ENCODE data around the gene NOTUM. TPM values are rescaled to one million over a fixed set of nuclear protein-coding genes. Genes with fewer than 3 reads are reported as not detected.
"Not testable (repeated sequence)": the region's sequence is repeated elsewhere in the genome, so short reads cannot be mapped to it uniquely, and the experiment has no call there.

NOTUM gene
- polyA plus RNA-seq, 3 donors = 1.3 to 2.1 (median 2.0) TPM

DNA sequence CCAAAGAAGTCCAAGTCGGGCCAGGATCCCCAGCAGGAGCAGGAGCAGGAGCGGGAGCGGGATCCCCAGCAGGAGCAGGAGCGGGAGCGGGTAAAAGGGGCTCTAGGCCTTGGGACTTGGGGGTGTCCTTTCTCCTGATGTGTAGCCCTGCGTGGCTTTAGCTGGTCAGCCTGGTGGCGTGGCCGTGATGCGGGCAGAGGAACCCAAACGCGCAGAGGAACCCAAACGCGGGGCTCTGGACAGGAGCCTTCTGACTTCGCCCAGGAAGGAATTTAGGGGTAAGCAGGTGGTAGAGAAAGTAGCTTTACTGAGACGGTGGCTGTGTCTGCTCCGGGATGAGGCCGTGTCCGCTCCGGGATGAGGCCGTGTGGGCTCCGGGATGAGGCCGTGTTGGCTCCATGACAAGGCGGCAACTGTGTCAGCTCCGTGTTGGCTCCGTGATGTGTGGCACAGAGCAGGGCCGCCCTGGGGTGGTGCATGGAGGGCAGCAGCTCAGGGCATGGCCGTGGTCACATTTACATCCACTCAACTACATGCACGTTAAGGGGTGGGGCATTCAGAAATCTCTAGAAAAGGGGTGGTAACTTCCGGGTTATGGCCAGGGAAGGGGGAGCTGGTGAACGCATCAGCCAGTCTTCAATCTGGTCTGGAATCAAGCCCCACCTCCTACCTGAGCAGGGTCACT, 35.9 kb upstream of the NOTUM start:
- DNase-seq (ENCODE audit: low read depth in 3 of 3, low spot score in 2 of 3) = no peak

DNA sequence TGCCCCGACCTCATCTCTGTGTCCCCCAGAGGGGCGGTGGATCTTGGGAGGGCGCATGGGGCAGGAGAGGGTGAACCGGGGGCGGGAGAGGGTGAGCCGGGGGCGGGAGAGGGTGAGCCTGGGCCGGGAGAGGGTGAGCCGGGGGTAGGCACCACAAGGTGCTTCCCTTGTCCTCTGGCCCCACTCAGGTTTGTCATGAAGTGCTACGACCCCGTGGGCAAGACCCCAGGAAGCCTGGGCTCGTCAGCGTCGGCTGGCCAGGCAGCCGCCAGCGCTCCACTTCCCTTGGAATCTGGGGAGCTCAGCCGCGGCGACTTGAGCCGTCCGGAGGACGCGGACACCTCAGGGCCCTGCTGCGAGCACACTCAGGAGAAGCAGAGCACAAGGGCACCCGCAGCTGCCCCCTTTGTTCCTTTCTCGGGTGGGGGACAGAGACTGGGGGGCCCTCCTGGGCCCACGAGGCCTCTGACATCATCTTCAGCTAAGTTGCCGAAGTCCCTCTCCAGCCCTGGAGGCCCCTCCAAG, 35.3 kb upstream of the NOTUM start:
- DNase-seq (ENCODE audit: low read depth in 3 of 3, low spot score in 2 of 3) = no peak

DNA sequence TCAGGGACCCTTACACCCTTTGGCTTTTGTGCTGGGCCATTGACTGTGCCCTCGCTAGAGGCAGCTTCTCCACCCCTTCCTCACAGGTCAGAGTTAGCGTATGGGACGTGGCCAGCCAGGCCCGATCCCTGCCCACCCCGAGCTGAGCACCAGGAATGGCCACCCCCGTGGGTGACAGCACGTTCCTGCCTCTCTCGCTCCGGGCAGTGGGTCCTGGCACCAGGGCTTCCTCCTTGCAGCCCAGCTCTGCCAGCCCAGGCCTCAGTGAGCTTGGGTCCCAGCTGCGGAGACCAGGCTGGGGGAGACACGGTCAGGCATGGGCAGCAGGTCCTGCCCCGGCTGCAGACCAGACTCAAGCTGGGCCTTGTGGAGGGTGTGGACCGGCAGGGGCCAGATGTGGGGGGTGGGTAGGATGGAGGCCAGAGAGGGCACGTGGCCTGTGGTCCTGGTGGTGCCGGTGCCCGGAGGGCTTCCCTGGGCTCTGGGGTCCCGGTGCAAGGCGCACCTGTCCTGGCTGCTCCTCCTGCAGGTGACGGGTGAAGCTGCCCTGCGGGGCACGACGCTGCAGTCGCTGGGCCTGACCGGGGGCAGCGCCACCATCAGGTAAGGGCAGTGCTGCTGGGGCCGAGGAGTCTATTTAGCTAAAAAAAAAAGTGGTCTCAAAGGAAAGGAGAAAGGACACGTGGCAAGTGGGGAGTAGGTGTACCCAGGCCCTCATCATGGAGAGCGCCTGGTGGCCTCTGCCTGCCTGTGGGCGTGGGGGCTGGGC, 34.7 kb upstream of the NOTUM start:
- DNase-seq (ENCODE audit: low read depth in 3 of 3, low spot score in 2 of 3) = no peak

DNA sequence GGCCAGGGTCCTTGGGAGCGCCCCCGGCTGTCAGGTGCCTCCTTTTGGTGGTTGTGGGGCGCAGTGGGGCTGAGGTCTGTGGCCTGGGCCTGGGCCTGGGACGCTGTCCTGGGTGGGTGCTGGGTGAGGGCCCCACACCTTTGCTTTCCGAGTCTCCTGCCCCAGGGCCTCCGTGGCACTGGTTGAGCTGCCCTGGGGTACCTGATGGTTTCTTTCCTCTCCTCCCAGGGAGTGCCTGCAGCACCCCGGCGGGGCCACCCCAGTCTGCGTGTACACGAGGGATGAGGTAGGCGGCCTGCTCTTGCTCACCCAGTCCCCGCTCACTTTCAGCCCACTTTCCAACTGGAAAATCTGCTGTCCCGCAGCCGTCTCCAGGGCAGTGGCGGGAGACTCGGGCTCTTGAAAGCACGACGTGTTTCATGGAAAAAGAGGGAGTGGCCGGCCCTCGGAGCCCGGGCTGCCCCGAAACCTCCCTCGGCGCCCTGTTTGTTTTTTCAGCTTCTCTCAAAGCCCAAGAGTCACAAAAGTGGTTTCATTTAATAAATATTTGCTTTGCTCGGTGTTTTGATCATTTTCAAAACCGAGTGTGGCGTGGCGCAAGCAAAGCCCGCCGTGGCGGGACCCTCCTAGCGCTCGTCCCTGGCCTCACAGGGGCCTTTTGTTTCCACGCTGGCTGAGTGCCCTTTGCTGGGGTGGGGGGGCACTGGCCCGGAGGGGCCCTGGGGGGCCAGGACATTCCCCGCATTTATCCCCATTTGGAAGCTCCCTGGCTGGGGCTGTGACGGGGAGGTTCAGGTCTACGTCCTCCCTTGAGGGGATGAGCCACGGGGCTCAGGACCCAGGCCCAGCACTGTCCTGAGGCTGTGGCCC, 33.8 kb upstream of the NOTUM start:
- DNase-seq (ENCODE audit: low read depth in 3 of 3, low spot score in 2 of 3) = no peak

DNA sequence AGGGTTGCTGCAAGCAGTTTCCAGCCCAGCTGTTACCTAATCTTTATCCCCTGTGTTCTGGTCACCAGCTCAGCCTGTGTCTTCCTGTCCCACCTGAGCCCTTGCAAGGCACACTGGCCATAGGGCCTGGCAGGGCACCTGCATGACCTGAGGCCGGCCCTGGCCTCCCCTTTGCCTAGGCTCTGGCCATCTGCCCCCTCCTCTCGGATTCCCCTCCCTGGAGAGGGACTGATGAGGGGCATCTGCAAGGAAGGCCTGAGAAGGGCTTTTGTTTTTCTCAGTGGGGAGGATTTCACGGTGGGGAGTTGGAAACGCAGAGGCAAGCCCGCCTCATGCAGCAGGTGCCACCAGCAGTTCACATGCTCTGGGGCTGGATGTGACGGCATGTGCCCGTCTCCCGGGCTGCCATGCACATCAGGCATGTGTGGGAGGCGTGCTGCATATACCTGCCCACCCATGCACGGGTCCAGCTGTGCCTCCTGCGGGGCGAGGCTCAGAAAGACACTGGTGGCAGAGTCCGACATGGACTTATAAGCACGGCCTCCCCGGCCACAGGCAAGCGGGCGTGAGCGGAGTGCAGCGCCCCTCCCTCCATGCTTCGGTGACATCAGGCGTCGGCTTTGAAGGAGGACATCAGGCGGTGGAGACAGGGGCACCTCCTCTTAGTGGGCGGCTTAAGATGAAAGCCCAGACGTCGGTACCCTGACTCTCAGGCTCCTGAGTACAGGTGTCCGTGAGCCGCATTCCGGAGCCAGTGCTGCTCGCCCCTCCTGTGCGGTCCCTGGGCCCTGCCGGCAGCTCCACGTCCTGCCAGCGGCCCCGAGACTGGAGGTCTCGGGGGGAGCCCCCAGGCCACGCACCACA, 33.0 kb upstream of the NOTUM start:
- no peak for DNase-seq (ENCODE audit: low read depth in 3 of 3, low spot score in 2 of 3)

DNA sequence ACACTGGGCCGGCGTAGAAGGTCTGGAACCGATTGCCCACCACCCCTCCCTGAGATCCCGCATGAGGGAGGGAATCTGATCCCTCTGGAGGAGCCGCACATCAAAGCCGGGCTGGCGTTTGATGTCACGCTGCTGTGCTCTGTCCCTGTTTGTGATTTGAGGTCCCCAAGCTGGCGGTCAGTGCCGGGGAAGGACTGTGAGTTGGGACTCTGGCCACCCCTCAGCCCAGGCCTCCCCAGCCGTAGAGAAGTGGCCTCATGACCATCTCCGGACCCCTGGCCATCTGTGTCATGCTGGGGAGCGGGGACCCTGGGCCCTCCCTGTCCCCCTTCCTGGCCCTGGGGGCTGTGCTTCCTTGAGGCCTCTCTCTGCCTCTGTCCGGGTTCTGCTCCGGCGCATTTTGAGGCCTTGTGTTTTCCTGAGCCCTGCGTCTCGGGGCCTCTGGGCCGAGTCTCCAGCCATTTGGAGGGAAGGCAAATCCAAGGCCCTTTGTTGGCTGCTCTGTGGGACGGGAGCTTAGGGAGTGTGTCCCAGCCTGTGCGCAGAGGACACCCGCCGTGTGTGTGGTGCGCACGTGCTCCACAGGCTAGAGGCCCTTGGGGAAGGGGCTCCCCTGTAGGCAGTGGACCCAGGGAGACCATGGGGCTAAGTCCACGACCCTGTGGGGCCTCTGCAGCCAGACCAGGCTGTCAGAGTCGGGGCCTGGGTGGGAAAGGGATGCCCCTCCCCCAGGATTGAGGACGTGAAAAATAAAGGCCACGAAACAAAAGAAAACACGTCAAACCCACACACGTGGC, 31.5 kb upstream of the NOTUM start:
- DNase-seq (ENCODE audit: low read depth in 3 of 3, low spot score in 2 of 3) = no peak

DNA sequence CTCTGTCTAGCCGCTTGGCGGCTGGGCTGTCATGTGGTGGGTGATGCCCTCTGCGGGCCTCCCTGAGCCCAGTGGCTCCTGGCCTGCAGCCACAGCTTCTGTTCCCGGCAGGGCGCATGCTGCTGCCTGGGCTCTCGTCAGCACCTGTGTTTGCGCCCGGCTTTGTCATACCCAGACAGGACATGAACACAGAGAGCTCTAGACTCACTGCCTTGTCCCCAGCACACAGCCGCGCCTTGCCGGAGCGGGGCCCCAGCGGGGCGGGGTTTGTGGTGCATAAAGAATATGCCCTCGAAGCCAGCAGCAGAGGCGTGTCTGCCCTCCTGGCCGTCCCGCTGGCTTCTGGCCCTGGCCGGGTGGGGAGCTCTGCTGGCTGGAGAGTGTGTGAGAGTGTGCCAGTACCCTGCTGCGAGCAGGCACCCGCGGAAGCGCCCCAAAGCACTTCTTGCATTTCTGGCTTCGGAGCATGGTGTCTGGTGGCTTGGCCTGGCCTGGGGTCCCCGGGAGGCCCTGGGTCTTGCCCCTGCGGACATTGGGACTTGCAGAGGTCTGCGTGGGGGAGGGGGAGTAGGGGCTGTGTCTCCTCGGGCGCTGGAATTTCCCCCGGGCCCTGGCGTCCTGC, 30.8 kb upstream of the NOTUM start:
- no peak for DNase-seq (ENCODE audit: low read depth in 3 of 3, low spot score in 2 of 3)

DNA sequence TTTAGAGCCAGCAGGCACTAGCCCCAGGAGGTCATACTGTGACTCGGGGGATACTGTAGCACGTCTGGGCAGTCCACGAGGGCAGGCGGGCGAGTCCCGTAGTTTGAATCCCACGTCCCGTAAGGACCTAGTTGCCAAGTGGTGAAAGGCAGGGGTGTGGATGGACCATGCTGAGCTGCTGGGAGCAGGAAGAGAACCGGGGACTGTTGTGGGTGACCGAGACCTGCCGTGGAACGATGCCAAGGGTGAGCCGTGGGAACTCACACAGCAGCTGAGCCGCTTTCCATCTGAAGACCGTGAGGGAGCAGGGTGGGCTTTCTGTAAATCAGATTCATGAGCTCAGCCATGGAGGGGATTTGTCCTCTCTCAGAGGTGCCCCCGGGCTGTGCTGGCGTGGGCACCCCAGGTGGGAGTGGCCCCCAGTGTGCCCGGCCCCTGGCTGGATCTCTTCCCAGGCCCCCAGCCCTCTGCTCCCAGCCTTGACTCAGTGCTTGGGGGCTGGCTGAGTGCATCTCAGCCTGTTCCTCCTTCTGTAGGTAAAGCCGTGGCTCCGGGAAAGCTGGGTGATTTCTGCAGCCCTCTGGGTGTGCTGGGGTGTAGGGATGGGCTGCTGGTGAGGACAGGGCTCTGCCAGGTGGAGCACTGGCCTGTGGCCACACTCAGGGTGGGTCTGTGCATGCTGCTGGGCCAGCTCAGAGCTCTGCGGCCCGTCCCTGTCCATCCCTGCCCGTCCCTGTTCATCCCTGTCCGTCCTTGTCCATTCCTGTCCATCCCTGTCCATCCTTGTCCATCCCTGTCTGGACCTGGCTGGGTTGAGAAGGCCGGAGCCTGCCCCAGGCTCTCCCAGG, 30.1 kb upstream of the NOTUM start:
- DNase-seq (ENCODE audit: low read depth in 3 of 3, low spot score in 2 of 3) = no peak

DNA sequence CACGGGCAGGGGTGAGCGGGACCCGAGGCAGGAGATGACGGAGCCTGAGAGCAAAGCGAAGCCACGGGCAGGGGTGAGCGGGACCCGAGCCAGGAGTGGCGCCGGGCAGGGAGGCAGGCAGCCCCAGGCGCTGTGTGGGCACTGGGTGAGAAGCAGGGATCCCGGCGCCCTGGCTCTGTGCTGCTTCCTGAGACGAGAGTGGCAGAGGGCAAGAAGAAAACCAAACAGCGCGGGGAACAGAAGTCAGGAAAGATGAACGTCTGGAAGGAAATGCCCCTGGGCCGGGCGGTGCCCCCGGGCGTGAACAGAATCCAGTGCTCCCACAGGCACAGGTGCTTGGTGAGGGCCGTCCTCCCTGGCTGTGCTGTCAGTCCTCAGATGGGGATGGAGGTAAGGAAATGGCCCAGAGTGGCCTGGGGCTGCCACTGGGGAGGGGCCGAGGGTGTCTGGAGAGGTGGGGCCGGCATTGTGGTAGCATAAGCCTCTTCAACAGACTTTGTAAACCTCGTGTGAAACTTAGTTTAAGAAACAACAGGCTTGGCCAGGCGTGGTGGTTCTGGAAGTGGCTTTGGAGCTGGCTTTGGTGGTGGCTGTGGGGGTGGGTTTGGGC, 26.3 kb upstream of the NOTUM start:
- DNase-seq (ENCODE audit: low read depth in 3 of 3, low spot score in 2 of 3) = no peak

DNA sequence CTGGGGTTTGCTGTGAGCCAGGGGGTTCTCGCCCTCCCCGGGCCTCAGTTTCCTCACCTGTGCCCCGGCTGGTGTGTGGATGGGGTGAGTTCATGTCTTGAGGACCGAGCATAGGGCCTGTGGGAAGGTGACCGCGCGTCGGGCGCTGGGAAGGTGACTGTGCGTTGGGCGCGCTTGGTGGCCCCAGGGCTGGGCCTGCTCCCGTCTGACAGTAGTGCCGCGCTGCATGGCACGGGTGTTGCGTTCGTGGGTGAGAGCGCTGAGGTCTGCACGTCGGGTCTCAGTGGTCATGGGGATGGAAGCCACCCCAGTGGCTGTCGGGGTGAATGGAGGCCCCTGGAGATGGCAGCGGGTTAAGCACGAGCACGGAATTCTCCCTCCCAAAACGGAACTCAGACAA, 25.6 kb upstream of the NOTUM start:
- no peak for DNase-seq (ENCODE audit: low read depth in 3 of 3, low spot score in 2 of 3)

DNA sequence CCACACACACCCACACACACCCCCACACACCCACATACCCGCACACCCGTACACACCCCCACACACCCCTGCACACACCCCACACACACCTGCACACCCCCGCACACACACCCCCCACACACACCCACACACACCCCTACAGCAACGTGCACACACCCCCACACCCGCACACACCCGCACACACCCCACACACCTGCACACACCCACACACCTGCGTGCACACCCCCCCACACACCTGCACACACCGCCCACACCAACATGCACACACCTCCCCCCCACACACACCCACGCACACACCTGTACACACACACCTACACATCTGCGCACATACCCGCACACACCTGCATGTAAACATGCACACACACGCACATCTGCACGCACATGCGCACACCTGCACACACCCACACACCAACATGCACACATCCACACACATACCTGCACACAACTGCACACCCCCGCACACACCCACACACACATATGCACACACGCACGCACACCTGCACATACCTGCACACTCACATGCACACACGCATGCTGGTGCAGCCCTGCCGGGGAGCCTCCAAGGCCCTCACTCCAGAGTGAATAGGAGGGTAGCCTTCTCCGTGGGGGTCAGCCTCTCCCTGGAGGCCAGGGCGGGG, 23.9 kb upstream of the NOTUM start:
- no peak for DNase-seq (ENCODE audit: low read depth in 3 of 3, low spot score in 2 of 3)

DNA sequence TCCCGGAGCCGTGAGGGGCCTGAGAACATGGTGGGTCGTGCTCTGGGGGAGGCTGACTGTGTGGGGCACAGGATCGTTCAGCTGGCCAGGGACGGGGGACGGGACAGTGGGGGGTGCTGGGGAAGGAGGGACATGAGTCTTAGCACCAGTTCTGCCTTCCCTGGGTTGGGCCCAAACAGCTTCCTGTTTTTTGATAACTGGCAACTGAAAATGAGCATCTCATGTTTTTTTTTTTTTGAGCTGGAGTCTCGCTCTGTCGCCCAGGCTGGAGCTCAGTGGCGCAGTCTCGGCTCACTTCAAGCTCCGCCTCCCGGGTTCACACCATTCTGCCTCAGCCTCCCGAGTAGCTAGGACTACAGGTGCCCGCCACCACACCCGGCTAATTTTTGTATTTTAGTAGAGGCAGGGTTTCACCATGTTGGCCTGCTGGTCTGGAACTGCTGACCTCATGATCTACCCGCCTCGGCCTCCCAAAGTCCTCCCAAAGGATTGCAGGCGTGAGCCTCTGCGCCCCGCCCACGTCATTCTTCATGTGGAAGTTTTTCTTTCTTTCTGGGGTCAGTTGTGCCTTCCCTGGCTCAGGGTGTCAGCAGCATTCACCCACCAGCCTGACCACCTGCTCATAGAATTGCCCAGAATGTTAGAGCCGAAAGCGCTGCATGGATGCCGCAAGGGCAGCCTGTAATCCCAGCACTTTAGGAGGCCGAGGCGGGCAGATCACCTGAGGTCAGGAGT, 22.8 kb upstream of the NOTUM start:
- DNase-seq (ENCODE audit: low read depth in 3 of 3, low spot score in 2 of 3) = no peak

DNA sequence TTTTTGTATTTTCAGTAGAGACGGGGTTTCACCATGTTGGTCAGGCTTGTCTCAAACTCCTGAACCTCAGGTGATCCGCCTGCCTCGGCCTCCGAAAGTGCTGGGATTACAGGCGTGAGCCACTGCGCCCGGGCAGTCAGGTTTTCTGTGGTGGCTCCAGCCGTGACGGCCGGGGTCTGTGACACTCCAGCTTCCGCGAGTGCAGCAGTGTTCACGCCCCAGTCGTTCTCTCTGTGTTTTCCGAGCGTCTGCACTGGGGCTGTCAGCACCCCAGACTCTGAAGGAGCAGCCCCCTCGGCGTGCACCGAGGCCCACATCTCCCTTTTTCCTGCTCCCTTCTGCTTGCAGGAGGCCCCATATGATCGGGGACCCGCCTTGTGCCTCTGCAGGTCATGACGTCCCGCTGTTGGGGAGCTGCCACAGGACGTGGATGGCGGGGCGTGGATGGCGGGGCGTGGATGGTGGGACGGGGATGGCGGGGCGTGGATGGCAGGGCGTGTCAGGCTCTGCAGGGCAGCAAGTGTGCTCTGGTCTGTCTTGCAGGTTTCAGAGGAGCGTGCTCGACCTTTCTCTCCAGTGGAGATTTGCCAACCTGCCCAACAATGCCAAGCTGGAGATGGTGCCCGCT, 22.1 kb upstream of the NOTUM start:
- DNase-seq (ENCODE audit: low read depth in 3 of 3, low spot score in 2 of 3) = no peak

DNA sequence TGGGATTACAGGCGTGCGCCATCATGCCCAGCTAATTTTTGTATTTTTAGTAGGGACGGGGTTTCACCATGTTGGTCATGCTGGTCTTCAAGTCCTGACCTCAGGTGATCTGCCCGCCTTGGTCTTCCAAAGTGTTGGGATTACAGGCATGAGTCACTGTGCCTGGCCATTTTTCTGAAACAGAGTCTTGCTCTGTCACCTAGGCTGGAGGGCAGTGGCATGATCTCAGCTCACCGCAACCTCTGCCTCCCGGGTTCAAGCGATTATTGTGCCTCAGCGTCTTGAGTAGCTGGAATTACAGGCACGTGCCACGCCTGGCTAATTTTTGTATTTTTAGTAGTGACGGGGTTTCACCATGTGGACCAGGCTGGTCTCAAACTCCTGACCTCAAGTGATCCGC, 20.5 kb upstream of the NOTUM start:
- not testable (repeated sequence) for DNase-seq (ENCODE audit: low read depth in 3 of 3, low spot score in 2 of 3)

DNA sequence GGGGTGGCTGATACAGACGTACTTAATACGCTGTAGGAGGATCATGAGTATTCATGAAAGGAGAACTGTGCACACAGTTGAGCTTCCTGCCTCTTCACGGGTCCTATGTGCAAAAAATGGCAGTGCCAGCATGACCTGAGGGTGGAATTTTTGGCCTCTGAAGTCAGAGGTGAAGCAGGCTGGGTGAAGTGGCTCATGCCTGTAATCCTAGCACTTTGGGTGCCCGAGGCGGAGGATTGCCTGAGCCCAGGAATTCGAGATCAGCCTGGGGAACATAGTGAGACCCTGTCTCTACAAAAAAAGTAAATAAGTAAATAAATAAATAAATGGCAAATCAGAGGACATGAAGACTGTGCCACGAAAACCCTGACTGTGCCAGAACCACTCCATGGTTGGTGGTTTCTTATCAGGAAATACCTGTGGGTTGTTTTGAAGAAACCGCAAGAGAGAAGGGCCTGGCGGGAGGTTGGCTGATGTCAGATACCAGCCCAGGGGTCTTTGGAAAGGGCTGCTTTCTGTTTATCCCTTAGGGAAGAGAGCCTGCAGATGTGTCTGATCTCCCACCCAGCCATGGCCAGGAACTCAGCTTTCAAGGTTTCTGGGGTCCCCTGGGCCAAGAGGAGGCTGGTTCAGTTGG, 19.8 kb upstream of the NOTUM start:
- no peak for DNase-seq (ENCODE audit: low read depth in 3 of 3, low spot score in 2 of 3)

DNA sequence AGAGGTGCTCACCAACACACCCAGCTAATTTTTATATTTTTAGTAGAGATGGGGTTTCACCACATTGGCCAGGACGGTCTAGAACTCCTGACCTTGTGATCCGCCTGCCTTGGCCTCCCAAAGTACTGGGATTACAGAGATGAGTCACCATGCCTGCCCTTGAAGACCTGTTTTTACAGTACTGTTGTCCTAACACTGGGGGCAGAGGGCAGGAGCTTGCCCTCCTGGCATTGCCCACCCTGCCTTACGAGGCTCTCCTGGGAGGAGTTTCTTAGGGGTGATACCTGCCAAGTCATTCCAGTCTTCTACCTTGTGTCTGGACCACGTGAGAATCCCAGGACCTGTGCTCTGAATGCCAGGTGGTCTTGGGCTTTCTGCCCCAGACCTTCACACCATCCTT, 19.1 kb upstream of the NOTUM start:
- DNase-seq (ENCODE audit: low read depth in 3 of 3, low spot score in 2 of 3) = no peak
